ENCODE data around the gene HBZ.
"Not testable (repeated sequence)": the region's sequence is repeated elsewhere in the genome, so short reads cannot be mapped to it uniquely, and the experiment has no call there.

Gene HBZ

GRCh38 chr16:165539-166374, 13.3 kb downstream of the HBZ start, which contains the start of gene HBM:
Gene HBM, plus strand, starts transcription at chr16:165978. Its CDS starts 20 bp downstream, at chr16:165998.
- no peak for DNase-seq

DNA sequence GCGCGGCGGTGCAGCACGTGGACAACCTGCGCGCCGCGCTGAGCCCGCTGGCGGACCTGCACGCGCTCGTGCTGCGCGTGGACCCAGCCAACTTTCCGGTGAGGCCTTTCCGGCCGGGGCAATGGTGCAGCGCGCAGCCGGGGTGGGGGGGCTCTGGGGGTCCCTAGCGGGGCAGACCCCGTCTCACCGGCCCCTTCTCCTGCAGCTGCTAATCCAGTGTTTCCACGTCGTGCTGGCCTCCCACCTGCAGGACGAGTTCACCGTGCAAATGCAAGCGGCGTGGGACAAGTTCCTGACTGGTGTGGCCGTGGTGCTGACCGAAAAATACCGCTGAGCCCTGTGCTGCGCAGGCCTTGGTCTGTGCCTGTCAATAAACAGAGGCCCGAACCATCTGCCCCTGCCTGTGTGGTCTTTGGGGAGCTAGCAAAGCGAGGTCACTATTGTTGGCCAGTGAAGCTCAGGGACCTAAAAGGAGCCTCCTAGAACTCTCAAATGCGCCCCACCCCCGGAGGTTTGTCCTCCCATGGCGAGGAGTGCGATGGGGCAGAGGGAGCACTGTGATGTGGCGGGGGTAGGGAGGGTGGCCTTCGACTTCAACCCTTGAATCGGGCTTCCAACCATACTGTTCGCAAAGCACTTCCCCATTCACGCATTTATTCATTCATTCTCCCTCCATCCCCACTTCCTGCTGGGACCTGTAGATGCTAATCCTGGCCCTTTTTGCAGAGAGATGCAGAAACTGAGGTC, 14.1 kb downstream of the HBZ start:
- no peak for DNase-seq

DNA sequence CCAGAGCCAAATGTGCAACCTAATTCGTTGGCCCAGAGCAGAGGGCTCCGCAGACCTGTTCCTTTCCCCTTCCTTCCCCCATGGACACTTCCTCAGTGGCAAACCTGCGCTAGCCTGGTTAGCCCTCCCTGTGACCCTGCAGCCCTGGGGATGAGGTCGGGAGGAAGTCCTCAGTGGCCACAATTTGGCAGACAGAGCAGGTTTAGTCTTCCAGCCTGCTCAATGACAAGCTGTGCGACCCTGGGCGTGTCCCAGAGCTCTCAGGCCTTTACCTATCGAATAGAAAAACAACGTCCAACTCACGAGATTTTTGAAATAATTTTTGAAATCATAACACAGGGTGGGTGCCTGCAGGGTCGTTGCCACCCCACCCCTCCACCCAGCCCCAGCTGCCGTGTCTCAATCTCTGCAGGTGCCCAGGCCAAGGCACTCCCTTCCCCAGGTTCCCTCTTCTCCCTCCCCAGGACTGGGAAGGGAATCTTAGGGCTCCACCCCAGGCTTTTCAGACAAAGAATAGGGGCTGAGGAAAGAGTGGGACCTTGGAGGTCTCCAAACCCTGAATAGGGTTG, 14.8 kb downstream of the HBZ start:
- DNase-seq, result no peak

DNA sequence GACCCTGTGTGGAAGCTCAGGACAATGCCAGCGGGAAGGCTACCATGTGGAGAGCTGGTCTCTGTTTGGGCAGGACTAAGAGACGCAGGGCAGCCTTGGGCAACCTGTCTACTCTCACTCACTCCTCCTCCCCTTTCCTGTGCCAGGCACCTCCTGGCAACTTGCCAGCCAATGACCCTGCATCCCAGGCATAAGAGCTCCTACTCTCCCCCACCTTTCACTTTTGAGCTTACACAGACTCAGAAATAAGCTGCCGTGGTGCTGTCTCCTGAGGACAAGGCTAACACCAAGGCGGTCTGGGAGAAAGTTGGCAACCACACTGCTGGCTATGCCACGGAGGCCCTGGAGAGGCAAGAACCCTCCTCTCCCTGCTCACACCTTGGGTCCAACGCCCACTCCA, 16.0 kb downstream of the HBZ start:
- DNase-seq, result no peak

GRCh38 chr16:169014-169413, 16.6 kb downstream of the HBZ start:
- DNase-seq, result no peak

DNA sequence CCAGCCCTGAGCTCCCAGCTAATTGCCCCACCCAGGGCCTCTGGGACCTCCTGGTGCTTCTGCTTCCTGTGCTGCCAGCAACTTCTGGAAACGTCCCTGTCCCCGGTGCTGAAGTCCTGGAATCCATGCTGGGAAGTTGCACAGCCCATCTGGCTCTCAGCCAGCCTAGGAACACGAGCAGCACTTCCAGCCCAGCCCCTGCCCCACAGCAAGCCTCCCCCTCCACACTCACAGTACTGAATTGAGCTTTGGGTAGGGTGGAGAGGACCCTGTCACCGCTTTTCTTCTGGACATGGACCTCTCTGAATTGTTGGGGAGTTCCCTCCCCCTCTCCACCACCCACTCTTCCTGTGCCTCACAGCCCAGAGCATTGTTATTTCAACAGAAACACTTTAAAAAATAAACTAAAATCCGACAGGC, 17.7 kb downstream of the HBZ start:
- not testable (repeated sequence) for DNase-seq

DNA sequence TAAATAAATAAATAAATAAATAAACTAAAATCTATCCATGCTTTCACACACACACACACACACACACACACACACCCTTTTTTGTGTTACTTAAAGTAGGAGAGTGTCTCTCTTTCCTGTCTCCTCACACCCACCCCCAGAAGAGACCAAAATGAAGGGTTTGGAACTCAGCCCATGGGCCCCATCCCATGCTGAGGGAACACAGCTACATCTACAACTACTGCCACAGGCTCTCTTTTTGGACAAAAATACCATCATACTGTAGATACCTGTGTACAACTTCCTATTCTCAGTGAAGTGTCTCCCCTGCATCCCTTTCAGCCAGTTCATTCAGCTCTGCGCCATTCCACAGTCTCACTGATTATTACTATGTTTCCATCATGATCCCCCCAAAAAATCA, 18.3 kb downstream of the HBZ start:
- no peak for DNase-seq

GRCh38 chr16:172374-172941, 20.0 kb downstream of the HBZ start, which contains the start of gene HBA2:
Gene HBA2, plus strand, starts transcription at chr16:172876. Its CDS starts 37 bp downstream, at chr16:172913.
- not testable (repeated sequence) for DNase-seq

GRCh38 chr16:173211-173854, 20.9 kb downstream of the HBZ start:
- not testable (repeated sequence) for DNase-seq

DNA sequence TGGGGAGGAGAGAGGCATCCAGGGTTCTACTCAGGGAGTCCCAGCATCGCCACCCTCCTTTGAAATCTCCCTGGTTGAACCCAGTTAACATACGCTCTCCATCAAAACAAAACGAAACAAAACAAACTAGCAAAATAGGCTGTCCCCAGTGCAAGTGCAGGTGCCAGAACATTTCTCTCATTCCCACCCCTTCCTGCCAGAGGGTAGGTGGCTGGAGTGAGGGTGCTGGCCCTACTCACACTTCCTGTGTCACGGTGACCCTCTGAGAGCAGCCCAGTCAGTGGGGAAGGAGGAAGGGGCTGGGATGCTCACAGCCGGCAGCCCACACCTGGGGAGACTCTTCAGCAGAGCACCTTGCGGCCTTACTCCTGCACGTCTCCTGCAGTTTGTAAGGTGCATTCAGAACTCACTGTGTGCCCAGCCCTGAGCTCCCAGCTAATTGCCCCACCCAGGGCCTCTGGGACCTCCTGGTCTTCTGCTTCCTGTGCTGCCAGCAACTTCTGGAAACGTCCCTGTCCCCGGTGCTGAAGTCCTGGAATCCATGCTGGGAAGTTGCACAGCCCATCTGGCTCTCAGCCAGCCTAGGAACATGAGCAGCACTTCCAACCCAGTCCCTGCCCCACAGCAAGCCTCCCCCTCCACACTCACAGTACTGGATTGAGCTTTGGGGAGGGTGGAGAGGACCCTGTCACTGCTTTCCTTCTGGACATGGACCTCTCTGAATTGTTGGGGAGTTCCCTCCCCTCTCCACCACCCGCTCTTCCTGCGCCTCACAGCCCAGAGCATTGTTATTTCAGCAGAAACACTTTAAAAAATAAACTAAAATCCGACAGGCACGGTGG, 21.7 kb downstream of the HBZ start:
- DNase-seq, result not testable (repeated sequence)

DNA sequence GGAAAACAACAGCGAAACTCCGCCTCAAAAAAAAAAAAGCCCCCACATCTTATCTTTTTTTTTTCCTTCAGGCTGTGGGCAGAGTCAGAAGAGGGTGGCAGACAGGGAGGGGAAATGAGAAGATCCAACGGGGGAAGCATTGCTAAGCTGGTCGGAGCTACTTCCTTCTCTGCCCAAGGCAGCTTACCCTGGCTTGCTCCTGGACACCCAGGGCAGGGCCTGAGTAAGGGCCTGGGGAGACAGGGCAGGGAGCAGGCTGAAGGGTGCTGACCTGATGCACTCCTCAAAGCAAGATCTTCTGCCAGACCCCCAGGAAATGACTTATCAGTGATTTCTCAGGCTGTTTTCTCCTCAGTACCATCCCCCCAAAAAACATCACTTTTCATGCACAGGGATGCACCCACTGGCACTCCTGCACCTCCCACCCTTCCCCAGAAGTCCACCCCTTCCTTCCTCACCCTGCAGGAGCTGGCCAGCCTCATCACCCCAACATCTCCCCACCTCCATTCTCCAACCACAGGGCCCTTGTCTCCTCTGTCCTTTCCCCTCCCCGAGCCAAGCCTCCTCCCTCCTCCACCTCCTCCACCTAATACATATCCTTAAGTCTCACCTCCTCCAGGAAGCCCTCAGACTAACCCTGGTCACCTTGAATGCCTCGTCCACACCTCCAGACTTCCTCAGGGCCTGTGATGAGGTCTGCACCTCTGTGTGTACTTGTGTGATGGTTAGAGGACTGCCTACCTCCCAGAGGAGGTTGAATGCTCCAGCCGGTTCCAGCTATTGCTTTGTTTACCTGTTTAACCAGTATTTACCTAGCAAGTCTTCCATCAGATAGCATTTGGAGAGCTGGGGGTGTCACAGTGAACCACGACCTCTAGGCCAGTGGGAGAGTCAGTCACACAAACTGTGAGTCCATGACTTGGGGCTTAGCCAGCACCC, 22.8 kb downstream of the HBZ start:
- DNase-seq, result no peak

DNA sequence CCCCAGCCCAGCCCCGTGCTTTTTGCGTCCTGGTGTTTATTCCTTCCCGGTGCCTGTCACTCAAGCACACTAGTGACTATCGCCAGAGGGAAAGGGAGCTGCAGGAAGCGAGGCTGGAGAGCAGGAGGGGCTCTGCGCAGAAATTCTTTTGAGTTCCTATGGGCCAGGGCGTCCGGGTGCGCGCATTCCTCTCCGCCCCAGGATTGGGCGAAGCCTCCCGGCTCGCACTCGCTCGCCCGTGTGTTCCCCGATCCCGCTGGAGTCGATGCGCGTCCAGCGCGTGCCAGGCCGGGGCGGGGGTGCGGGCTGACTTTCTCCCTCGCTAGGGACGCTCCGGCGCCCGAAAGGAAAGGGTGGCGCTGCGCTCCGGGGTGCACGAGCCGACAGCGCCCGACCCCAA, 23.6 kb downstream of the HBZ start:
- DNase-seq, result not testable (repeated sequence)

DNA sequence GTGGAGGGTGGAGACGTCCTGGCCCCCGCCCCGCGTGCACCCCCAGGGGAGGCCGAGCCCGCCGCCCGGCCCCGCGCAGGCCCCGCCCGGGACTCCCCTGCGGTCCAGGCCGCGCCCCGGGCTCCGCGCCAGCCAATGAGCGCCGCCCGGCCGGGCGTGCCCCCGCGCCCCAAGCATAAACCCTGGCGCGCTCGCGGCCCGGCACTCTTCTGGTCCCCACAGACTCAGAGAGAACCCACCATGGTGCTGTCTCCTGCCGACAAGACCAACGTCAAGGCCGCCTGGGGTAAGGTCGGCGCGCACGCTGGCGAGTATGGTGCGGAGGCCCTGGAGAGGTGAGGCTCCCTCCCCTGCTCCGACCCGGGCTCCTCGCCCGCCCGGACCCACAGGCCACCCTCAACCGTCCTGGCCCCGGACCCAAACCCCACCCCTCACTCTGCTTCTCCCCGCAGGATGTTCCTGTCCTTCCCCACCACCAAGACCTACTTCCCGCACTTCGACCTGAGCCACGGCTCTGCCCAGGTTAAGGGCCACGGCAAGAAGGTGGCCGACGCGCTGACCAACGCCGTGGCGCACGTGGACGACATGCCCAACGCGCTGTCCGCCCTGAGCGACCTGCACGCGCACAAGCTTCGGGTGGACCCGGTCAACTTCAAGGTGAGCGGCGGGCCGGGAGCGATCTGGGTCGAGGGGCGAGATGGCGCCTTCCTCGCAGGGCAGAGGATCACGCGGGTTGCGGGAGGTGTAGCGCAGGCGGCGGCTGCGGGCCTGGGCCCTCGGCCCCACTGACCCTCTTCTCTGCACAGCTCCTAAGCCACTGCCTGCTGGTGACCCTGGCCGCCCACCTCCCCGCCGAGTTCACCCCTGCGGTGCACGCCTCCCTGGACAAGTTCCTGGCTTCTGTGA, 24.3 kb downstream of the HBZ start, which contains the start of gene HBA1:
TSS of gene HBA1 (plus strand) at position 204 of the 906 bp plus-strand sequence. CDS start at position 241, 37 bp downstream.
- not testable (repeated sequence) for DNase-seq

DNA sequence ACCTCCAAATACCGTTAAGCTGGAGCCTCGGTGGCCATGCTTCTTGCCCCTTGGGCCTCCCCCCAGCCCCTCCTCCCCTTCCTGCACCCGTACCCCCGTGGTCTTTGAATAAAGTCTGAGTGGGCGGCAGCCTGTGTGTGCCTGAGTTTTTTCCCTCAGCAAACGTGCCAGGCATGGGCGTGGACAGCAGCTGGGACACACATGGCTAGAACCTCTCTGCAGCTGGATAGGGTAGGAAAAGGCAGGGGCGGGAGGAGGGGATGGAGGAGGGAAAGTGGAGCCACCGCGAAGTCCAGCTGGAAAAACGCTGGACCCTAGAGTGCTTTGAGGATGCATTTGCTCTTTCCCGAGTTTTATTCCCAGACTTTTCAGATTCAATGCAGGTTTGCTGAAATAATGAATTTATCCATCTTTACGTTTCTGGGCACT, 25.0 kb downstream of the HBZ start:
- DNase-seq, result no peak

GRCh38 chr16:177981-178667, 25.7 kb downstream of the HBZ start:
- no peak for DNase-seq

DNA sequence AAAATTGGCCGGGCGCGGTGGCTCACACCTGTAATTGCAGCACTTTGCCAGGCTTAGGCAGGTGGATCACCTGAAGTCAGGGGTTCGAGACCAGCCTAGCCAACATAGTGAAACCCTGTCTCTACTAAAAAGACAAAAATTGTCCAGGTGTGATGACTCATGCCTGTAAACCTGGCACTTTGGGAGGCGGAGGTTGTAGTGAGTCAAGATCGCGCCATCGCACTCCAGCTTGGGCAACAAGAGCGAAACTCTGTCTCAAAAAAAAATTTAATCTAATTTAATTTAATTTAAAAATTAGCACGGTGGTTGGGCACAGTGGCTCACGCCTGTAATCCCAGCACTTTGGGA, 26.2 kb downstream of the HBZ start:
- no peak for DNase-seq

DNA sequence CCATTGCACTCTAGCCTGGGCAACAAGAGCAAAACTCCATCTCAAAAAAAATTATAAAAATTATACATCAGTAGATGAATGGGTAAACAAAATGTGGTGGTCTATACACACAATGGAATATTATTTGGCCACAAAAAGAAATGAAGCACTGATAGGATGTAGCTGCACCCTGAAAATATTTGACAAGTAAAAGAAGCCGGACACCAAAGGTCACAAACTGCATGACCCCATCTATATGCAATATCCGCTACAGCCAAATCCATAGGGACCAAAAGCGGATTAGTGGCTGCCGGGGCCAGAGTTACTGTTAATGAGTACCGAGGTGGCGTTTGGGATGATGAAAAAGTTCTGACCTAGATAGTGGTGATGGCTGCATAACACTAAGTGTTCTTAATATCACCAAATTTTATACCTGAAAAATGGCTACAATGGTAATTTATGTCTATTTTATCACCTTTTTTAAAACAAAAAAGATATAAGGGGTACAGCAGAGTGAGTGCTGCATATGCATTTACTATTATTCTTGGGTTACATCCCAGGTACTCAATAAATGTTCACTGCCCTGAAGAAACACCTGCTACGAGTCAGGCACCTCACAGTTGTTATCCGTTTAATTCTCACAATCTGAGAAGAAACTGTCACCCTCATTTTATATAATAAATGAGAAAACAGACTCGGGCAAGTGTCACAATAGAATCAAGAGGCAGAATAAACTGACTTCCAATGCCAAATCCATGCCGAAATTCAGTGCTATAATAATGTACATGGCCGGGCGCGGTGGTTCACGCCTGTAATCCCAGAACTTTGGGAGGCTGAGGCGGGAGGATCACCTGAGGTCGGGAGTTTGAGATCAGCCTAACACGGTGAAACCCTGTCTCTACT, 27.0 kb downstream of the HBZ start:
- no peak for DNase-seq

All from NCI-H446 (cell line).